WTC11 (cell line): Measurements from ENCODE around the gene IQCK. TPM values are rescaled to one million over a fixed set of nuclear protein-coding genes. Genes with fewer than 3 reads are reported as not detected.
A peak's percentile ranks its signal among the peaks of the same experiment; 100 is the strongest.

Experiments used
- ATAC-seq: fragments of 200-7000 bp; cut with Tn5 transposase; 2 replicates; pipeline ENCODE4 v1.10.0; 2021; ENCODE audit warnings: mild to moderate bottlenecking, moderate library complexity
- CTCF ChIA-PET: fragments of 300-600 bp; sonication (Branson Sonifier 250); formaldehyde crosslinking; loops from one replicate; lab custom pipeline; 2021; ENCODE audit warnings: antibody characterized with exemption; lab: Charles Lee
- POLR2A ChIA-PET: fragments of 350-600 bp; sonication (Branson Sonifier 250); formaldehyde crosslinking; loops from one replicate; lab custom pipeline; 2021; ENCODE audit warnings: antibody characterized with exemption; lab: Charles Lee
- DNase-seq: peaks from one replicate; pipeline ENCODE4 v3.0.0; 2021; ENCODE audit warnings: low spot score
- H3K27ac Mint-ChIP-seq: 2 replicates; pipeline ENCODE4 v1.8.0; 2021; ENCODE audit warnings: mixed read lengths
- H3K27me3 Mint-ChIP-seq: 2 replicates; pipeline ENCODE4 v1.8.0; 2021; ENCODE audit warnings: low read depth, mild to moderate bottlenecking, moderate library complexity, mixed read lengths
- H3K36me3 Mint-ChIP-seq: 2 replicates; pipeline ENCODE4 v1.8.0; 2021; ENCODE audit warnings: mixed read lengths
- H3K4me1 Mint-ChIP-seq: 2 replicates; pipeline ENCODE4 v1.8.0; 2022; ENCODE audit warnings: mixed read lengths
- H3K4me3 Mint-ChIP-seq: 2 replicates; pipeline ENCODE4 v1.8.0; 2021; ENCODE audit warnings: mild to moderate bottlenecking, moderate library complexity, mixed read lengths
- H3K9me3 Mint-ChIP-seq: 2 replicates; pipeline ENCODE4 v1.8.0; 2021; ENCODE audit warnings: mixed read lengths
- ATF1 ChIP-seq: sonication (generic); formaldehyde crosslinking; IDR thresholded peaks from 2 replicates; pipeline ENCODE4 v1.8.1; 2023; ENCODE audit warnings: mild to moderate bottlenecking, moderate library complexity, missing genetic modification reagents
- ETV6 ChIP-seq: sonication (generic); formaldehyde crosslinking; IDR thresholded peaks from 2 replicates; pipeline ENCODE4 v1.8.1; 2022; ENCODE audit warnings: mild to moderate bottlenecking, missing genetic modification reagents
- FOXK1 ChIP-seq: sonication (generic); formaldehyde crosslinking; IDR thresholded peaks from 2 replicates; pipeline ENCODE4 v1.8.0; 2022; ENCODE audit warnings: mild to moderate bottlenecking, moderate library complexity, missing genetic modification reagents
- HMGA2 ChIP-seq: fragments of 250-450 bp; sonication (Bioruptor Pico); IDR thresholded peaks from 2 replicates; pipeline ENCODE4 v1.4.0; 2021; ENCODE audit warnings: mild to moderate bottlenecking, moderate library complexity
- MAX ChIP-seq: sonication (generic); formaldehyde crosslinking; IDR thresholded peaks from 2 replicates; pipeline ENCODE4 v1.8.0; 2022; ENCODE audit warnings: mild to moderate bottlenecking, missing genetic modification reagents
- NR3C1 ChIP-seq: sonication (generic); formaldehyde crosslinking; conservative IDR thresholded peaks from 2 replicates; pipeline ENCODE4 v1.8.1; 2023; ENCODE audit warnings: low read depth, mild to moderate bottlenecking, missing genetic modification reagents
- PRDM15 ChIP-seq: sonication (generic); formaldehyde crosslinking; IDR thresholded peaks from 2 replicates; pipeline ENCODE4 v1.8.0; 2022; ENCODE audit warnings: missing genetic modification reagents
- ZNF138 ChIP-seq: sonication (generic); formaldehyde crosslinking; conservative IDR thresholded peaks from 2 replicates; pipeline ENCODE4 v1.8.1; 2022; ENCODE audit warnings: mild to moderate bottlenecking, moderate library complexity, missing genetic modification reagents
- ZNF532 ChIP-seq: fragments of 250-450 bp; sonication (Bioruptor Pico); IDR thresholded peaks from 2 replicates; pipeline ENCODE4 v1.9.0; 2021; ENCODE audit warnings: mild to moderate bottlenecking, borderline replicate concordance
- total RNA-seq: library from RNA; stranded (reverse); gene quantifications from 3 replicates; pipeline ENCODE4 v1.2.3, GENCODE V29; 2021
- TF ChIP-seq, protein P1 (sequence below): sonication (generic); formaldehyde crosslinking; IDR thresholded peaks from 2 replicates; pipeline ENCODE4 v1.8.0; 2023; ENCODE audit warnings: mild to moderate bottlenecking, missing genetic modification reagents
- TF ChIP-seq, protein P2 (sequence below): fragments of 250-450 bp; sonication (Bioruptor Pico); IDR thresholded peaks from 2 replicates; pipeline ENCODE4 v1.9.0; 2021; ENCODE audit warnings: moderate library complexity, mild to moderate bottlenecking, inconsistent platforms, borderline replicate concordance

The IQCK gene
- total RNA-seq, 1 experiment from 2014 or later, result 5.8 TPM

- TF ChIP-seq, protein P1, sequence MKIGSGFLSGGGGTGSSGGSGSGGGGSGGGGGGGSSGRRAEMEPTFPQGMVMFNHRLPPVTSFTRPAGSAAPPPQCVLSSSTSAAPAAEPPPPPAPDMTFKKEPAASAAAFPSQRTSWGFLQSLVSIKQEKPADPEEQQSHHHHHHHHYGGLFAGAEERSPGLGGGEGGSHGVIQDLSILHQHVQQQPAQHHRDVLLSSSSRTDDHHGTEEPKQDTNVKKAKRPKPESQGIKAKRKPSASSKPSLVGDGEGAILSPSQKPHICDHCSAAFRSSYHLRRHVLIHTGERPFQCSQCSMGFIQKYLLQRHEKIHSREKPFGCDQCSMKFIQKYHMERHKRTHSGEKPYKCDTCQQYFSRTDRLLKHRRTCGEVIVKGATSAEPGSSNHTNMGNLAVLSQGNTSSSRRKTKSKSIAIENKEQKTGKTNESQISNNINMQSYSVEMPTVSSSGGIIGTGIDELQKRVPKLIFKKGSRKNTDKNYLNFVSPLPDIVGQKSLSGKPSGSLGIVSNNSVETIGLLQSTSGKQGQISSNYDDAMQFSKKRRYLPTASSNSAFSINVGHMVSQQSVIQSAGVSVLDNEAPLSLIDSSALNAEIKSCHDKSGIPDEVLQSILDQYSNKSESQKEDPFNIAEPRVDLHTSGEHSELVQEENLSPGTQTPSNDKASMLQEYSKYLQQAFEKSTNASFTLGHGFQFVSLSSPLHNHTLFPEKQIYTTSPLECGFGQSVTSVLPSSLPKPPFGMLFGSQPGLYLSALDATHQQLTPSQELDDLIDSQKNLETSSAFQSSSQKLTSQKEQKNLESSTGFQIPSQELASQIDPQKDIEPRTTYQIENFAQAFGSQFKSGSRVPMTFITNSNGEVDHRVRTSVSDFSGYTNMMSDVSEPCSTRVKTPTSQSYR, result no peak
- TF ChIP-seq FOXK1 (no peak), PRDM15 (CRISPR knock-in tag) (no peak), ZNF532 (no peak), MAX (CRISPR knock-in tag) (no peak), HMGA2 (no peak)
- TF ChIP-seq, protein P2, sequence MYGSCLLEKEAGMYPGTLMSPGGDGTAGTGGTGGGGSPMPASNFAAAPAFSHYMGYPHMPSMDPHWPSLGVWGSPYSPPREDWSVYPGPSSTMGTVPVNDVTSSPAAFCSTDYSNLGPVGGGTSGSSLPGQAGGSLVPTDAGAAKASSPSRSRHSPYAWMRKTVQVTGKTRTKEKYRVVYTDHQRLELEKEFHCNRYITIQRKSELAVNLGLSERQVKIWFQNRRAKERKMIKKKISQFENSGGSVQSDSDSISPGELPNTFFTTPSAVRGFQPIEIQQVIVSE, result no peak
Measured at GRCh38 chr16:19704321-19705145, 13.5 kb upstream of the IQCK start (continued).

DNA sequence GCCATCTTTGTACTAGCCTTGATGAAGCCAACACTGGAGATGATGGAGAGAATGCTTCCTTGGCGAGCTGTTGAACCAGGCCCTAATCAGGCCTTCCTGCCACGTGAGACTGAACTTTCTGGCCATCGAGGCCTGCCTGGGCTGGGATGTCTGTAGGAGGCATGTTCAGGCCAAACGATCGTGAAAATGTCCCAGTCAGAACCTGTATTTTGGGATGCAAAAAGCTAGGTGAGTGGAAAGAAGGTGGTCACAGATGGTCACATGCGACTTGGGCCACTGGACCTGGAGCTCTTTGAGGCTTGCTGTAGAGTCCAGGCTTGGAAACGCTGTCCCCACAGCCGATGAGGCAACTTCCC, 12.9 kb upstream of the IQCK start:
- ChIA-PET CTCF (no interaction called here), POLR2A (no interaction called here)
- TF ChIP-seq ETV6 (CRISPR knock-in tag), result no peak
- TF ChIP-seq, protein P2, result no peak
- Mint-ChIP-seq H3K4me3 (no peak overlapping the region), H3K9me3 (no peaks in the 10 kb centered on the region), H3K36me3 (peaks cover 88% of the 10 kb centered on the region), H3K4me1 (peaks cover 26% of the 10 kb centered on the region), H3K27me3 (no peaks in the 10 kb centered on the region), H3K27ac (peak overlapping the region; percentile 49; the same call in 1 of the 2 replicates)
- DNase-seq (no peak), ATAC-seq (no peak)

DNA sequence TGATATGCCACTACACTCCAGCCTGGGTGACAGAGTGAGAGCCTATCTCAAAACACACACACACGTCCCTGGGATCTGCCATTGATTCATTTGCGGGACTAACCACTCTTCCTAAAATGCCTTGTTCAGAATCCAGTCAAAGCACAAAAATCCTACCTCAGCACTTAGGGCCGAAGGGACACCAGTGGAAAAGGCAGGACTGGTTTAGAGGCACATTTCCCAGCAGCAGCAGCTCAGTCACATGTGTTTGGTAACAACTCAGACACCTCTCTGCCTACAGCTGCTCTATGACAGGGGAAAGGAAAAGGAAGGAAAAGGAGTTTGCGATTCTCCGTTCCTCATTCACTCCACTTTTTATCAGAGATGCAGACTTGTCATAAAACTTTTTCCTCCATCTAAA, 12.2 kb upstream of the IQCK start:
- Mint-ChIP-seq H3K9me3 (no peaks in the 10 kb centered on the region), H3K36me3 (peaks cover 86% of the 10 kb centered on the region), H3K27ac (no peak overlapping the region), H3K4me3 (no peak overlapping the region), H3K4me1 (peaks cover 33% of the 10 kb centered on the region), H3K27me3 (no peaks in the 10 kb centered on the region)
- DNase-seq, result no peak
- ChIA-PET CTCF (no interaction called here), POLR2A (no interaction called here)
- no peak for ATAC-seq
- TF ChIP-seq ATF1 (CRISPR knock-in tag) (no peak), NR3C1 (CRISPR knock-in tag) (no peak), PRDM15 (CRISPR knock-in tag) (no peak), HMGA2 (no peak), ZNF138 (CRISPR knock-in tag) (no peak)
- TF ChIP-seq, protein P1, result no peak
